ENCODE data around the gene LRRK2. TPM values are rescaled to one million over a fixed set of nuclear protein-coding genes. Genes with fewer than 3 reads are reported as not detected.
"Not testable (repeated sequence)": the region's sequence is repeated elsewhere in the genome, so short reads cannot be mapped to it uniquely, and the experiment has no call there.

The LRRK2 gene
- total RNA-seq, 1 donor: 21.3 TPM

GRCh38 chr12:40202095-40203059, 22.4 kb upstream of the LRRK2 start:
- Histone ChIP-seq H3K4me1 (ENCODE audit: insufficient read depth, low read length) (peaks cover 12% of the 10 kb centered on the region), H3K27me3 (ENCODE audit: insufficient read depth, low read length) (no peaks in the 10 kb centered on the region), H3K9me3 (ENCODE audit: low read depth, low read length) (no peaks in the 10 kb centered on the region), H3K4me3 (ENCODE audit: low read length) (no peak overlapping the region)

GRCh38 chr12:40203060-40203430, 21.8 kb upstream of the LRRK2 start:
- H3K4me3 ChIP-seq (ENCODE audit: low read length): no peak overlapping the region
- H3K4me1 ChIP-seq (ENCODE audit: insufficient read depth, low read length): peaks cover 18% of the 10 kb centered on the region
- no peaks in the 10 kb centered on the region for H3K9me3 ChIP-seq (ENCODE audit: low read depth, low read length)
- no peaks in the 10 kb centered on the region for H3K27me3 ChIP-seq (ENCODE audit: insufficient read depth, low read length)

DNA sequence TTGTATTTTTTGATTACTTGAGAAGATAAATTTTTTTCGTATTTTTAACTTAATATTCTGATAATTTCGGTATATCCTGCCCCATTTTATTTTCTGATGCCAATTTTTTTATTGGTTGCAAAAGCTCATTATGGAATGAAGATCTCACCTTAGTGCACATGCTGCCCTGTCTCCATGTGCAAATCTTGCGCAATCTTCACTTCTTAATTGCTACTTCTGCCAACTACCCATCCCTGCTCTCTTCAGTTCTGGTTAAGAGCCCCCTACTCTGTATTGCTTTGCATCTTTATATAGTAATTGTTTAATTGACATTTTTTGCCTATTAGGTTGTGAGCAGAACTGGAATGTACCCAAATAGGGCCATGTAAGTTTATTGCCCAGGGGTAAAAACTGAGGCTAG, 20.5 kb upstream of the LRRK2 start:
- no peak overlapping the region for H3K4me3 ChIP-seq (ENCODE audit: low read length)
- H3K4me1 ChIP-seq (ENCODE audit: insufficient read depth, low read length): peaks cover 30% of the 10 kb centered on the region
- no peaks in the 10 kb centered on the region for H3K9me3 ChIP-seq (ENCODE audit: low read depth, low read length)
- H3K27me3 ChIP-seq (ENCODE audit: insufficient read depth, low read length): no peaks in the 10 kb centered on the region

GRCh38 chr12:40207551-40207950, 17.2 kb upstream of the LRRK2 start:
- Histone ChIP-seq H3K27me3 (ENCODE audit: insufficient read depth, low read length) (no peaks in the 10 kb centered on the region), H3K9me3 (ENCODE audit: low read depth, low read length) (no peaks in the 10 kb centered on the region), H3K4me1 (ENCODE audit: insufficient read depth, low read length) (peaks cover 48% of the 10 kb centered on the region), H3K4me3 (ENCODE audit: low read length) (no peak overlapping the region)

GRCh38 chr12:40208707-40209446, 15.9 kb upstream of the LRRK2 start:
- Histone ChIP-seq H3K4me3 (ENCODE audit: low read length) (no peak overlapping the region), H3K4me1 (ENCODE audit: insufficient read depth, low read length) (peaks cover 42% of the 10 kb centered on the region), H3K9me3 (ENCODE audit: low read depth, low read length) (no peaks in the 10 kb centered on the region), H3K27me3 (ENCODE audit: insufficient read depth, low read length) (no peaks in the 10 kb centered on the region)

- peaks cover 38% of the 10 kb centered on the region for H3K4me1 ChIP-seq (ENCODE audit: insufficient read depth, low read length)
- no peak overlapping the region for H3K4me3 ChIP-seq (ENCODE audit: low read length)
- no peaks in the 10 kb centered on the region for H3K9me3 ChIP-seq (ENCODE audit: low read depth, low read length)
- H3K27me3 ChIP-seq (ENCODE audit: insufficient read depth, low read length): no peaks in the 10 kb centered on the region
Measured at GRCh38 chr12:40209886-40210285, 14.9 kb upstream of the LRRK2 start.

DNA sequence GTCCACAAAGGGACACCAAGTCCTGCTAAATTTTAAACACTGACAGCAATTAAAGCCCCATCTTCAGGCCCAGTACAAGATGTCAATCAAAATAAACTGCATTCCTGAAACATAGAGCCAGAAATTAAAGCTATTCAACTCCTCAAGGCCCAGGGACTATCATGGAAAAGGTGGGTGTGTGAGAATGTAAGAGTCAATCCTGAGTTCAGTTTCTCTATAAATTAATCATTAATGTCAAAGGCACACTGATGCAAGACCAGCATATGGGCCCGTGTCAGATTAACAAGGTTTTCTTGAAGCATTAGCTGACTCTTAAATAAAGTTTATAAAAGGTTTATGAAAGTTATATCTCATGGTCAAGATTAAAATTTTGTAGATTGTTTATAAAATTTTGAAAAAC, 13.6 kb upstream of the LRRK2 start:
- peaks cover 51% of the 10 kb centered on the region for H3K4me1 ChIP-seq (ENCODE audit: insufficient read depth, low read length)
- H3K27me3 ChIP-seq (ENCODE audit: insufficient read depth, low read length); H3K9me3 ChIP-seq (ENCODE audit: low read depth, low read length); H3K4me3 ChIP-seq (ENCODE audit: low read length): not testable (repeated sequence)

DNA sequence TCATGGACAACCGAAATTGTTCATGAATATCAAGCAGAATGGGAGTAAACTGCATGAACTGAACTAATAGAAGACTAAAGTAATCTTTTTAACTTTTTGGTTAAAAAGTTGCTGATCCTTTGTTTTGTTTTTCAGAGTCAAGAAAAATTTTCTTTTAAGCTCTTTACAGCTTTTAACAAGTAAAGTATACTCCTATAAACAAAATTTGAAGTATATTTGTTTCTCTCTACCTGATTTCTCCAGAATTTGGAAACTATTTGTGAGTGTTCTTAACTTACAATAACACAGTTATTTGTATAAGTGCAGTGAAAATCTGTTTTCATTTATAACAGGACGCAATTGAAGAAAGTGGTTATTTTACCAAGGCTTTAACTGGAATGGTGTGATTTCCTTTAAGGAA, 12.2 kb upstream of the LRRK2 start:
- H3K4me1 ChIP-seq (ENCODE audit: insufficient read depth, low read length): peaks cover 58% of the 10 kb centered on the region
- H3K4me3 ChIP-seq (ENCODE audit: low read length): no peak overlapping the region
- H3K27me3 ChIP-seq (ENCODE audit: insufficient read depth, low read length): no peaks in the 10 kb centered on the region
- H3K9me3 ChIP-seq (ENCODE audit: low read depth, low read length): no peaks in the 10 kb centered on the region

DNA sequence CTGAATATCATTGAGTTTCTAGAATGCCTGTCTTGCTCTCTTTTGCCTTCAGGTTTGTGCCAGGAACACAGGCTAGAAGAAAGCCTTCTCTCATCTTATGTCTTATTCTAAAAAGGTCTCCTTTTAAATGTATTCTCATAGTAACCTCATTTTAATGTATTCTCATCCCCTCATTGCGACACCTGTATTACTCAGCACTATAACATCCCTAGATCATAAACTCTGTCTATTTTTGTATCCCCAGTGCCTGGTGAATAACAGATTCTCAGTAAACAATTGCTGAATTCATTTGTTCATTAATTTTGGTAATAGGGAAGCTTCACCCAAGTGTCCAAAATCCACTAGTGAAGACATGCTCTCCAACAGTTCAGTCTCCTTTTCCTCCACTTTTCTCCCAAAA, 8.8 kb upstream of the LRRK2 start:
- Histone ChIP-seq H3K4me3 (ENCODE audit: low read length) (no peak overlapping the region), H3K9me3 (ENCODE audit: low read depth, low read length) (no peaks in the 10 kb centered on the region), H3K27me3 (ENCODE audit: insufficient read depth, low read length) (no peaks in the 10 kb centered on the region), H3K4me1 (ENCODE audit: insufficient read depth, low read length) (peaks cover 32% of the 10 kb centered on the region)

DNA sequence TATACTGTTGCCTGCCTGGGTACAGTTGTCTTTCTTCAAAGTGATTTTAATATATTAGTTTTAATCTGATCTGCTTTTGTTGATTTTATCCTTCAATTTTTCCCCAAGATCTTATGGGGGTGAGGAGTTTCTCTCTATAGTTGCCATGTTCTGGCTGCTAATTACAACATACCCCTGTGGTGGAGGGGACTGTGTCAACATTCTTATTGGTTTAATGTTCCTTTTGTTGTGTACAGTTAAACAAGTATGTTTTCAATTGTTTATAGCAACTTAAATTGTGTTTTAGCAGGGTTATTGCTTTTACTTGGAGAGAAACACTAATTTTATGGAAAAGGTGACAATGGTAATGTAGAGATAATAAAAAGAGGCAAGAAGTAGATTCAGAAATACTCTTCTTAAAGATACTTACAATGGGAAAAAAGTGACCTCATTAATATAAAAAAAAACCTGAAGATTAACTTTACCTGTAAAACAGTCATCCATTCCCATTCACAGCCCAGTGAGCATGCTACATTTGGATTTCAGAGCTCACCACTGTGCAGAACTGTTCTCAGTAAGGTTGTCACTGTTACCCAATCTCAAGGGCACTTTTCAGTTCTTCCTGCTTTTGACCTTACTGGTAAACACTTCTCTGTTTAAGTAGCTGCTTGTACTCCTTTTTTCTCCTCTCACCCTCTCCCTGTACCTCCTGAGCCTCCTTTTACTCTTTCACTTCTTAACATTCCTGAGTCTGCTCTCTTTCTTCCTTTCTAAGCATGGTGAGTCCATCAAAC, 8.1 kb upstream of the LRRK2 start:
- H3K4me1 ChIP-seq (ENCODE audit: insufficient read depth, low read length): peaks cover 36% of the 10 kb centered on the region
- no peaks in the 10 kb centered on the region for H3K27me3 ChIP-seq (ENCODE audit: insufficient read depth, low read length)
- H3K9me3 ChIP-seq (ENCODE audit: low read depth, low read length): no peaks in the 10 kb centered on the region
- no peak overlapping the region for H3K4me3 ChIP-seq (ENCODE audit: low read length)

GRCh38 chr12:40219760-40220159, 5.0 kb upstream of the LRRK2 start:
- no peaks in the 10 kb centered on the region for H3K9me3 ChIP-seq (ENCODE audit: low read depth, low read length)
- H3K27me3 ChIP-seq (ENCODE audit: insufficient read depth, low read length): peaks cover 2% of the 10 kb centered on the region
- peaks cover 38% of the 10 kb centered on the region for H3K4me1 ChIP-seq (ENCODE audit: insufficient read depth, low read length)
- no peak overlapping the region for H3K4me3 ChIP-seq (ENCODE audit: low read length)

- peaks cover 29% of the 10 kb centered on the region for H3K4me1 ChIP-seq (ENCODE audit: insufficient read depth, low read length)
- H3K9me3 ChIP-seq (ENCODE audit: low read depth, low read length): no peaks in the 10 kb centered on the region
- peaks cover 2% of the 10 kb centered on the region for H3K27me3 ChIP-seq (ENCODE audit: insufficient read depth, low read length)
- H3K4me3 ChIP-seq (ENCODE audit: low read length): peak overlapping the region; percentile 8
Measured at GRCh38 chr12:40222247-40222646, 2.5 kb upstream of the LRRK2 start.

- peak overlapping the region; percentile 94 for H3K4me3 ChIP-seq (ENCODE audit: low read length)
- H3K9me3 ChIP-seq (ENCODE audit: low read depth, low read length): no peaks in the 10 kb centered on the region
- peaks cover 40% of the 10 kb centered on the region for H3K4me1 ChIP-seq (ENCODE audit: insufficient read depth, low read length)
- H3K27me3 ChIP-seq (ENCODE audit: insufficient read depth, low read length): peaks cover 2% of the 10 kb centered on the region
Measured at GRCh38 chr12:40223646-40224045, 1.2 kb upstream of the LRRK2 start.

- Histone ChIP-seq H3K27me3 (ENCODE audit: insufficient read depth, low read length) (peaks cover 2% of the 10 kb centered on the region), H3K4me3 (ENCODE audit: low read length) (peak overlapping the region; percentile 94), H3K9me3 (ENCODE audit: low read depth, low read length) (no peaks in the 10 kb centered on the region), H3K4me1 (ENCODE audit: insufficient read depth, low read length) (peaks cover 55% of the 10 kb centered on the region)
Measured at GRCh38 chr12:40225337-40225983, 663 bp downstream of the LRRK2 start.

Measured in mononuclear cell (primary cell).